Astrocyte of the hippocampus (primary cell): ENCODE results near the gene TMEM82.

ENCODE experiments used
- DNase-seq: peaks from one replicate; pipeline ENCODE4 v3.0.0; 2011; ENCODE audit warnings: low read depth, low spot score

The TMEM82 gene

GRCh38 chr1:15756143-15757015 is 14.1 kb downstream of the TMEM82 start:
- DNase-seq: no peak

GRCh38 chr1:15757016-15757543 is 14.8 kb downstream of the TMEM82 start:
- no peak for DNase-seq

- peak; percentile 73 for DNase-seq
These were observed 15.5 kb downstream of the TMEM82 start for GRCh38 chr1:15757575-15758342.

- peak; percentile 73 for DNase-seq
These were observed 16.1 kb downstream of the TMEM82 start, which contains the start of gene FBLIM1 for GRCh38 chr1:15758343-15758931. Gene FBLIM1, plus strand, starts transcription at chr1:15758795. Its CDS starts 6,189 bp downstream, at chr1:15764984.

- peak; percentile 55 for DNase-seq
These were observed 16.8 kb downstream of the TMEM82 start for GRCh38 chr1:15758953-15759661.

GRCh38 chr1:15760520-15761211 is 18.4 kb downstream of the TMEM82 start:
- DNase-seq: peak; percentile 66

GRCh38 chr1:15761366-15762128 is 19.2 kb downstream of the TMEM82 start:
- no peak for DNase-seq

- DNase-seq: no peak
These were observed 20.2 kb downstream of the TMEM82 start for GRCh38 chr1:15762546-15762945.

GRCh38 chr1:15764269-15764764 is 22.0 kb downstream of the TMEM82 start:
- no peak for DNase-seq

- DNase-seq: no peak
These were observed 22.6 kb downstream of the TMEM82 start for GRCh38 chr1:15764890-15765289.

GRCh38 chr1:15765495-15766194 is 23.3 kb downstream of the TMEM82 start:
- peak; percentile 92 for DNase-seq

- DNase-seq: no peak
These were observed 25.6 kb downstream of the TMEM82 start for GRCh38 chr1:15767941-15768340.

- DNase-seq: no peak
These were observed 26.1 kb downstream of the TMEM82 start for GRCh38 chr1:15768388-15768787.

GRCh38 chr1:15770313-15770962 is 28.1 kb downstream of the TMEM82 start:
- no peak for DNase-seq

- DNase-seq: no peak
These were observed 29.7 kb downstream of the TMEM82 start for GRCh38 chr1:15771836-15772515.

- DNase-seq: no peak
These were observed 33.4 kb downstream of the TMEM82 start for GRCh38 chr1:15775706-15776105.

GRCh38 chr1:15777909-15778707 is 35.8 kb downstream of the TMEM82 start:
- DNase-seq: no peak
